Spleen (tissue), 11 donors: ENCODE data around the gene ZNF610. TPM values are rescaled to one million over a fixed set of nuclear protein-coding genes. Genes with fewer than 3 reads are reported as not detected.

Experiments
- DNase-seq: peaks from one replicate; pipeline ENCODE4 v3.0.0-alpha.2; 2020
- H3K27ac ChIP-seq, 8 donors: fragments of 200-600 bp; sonication (generic) in 7 of 8; 1 replicate in 4 of 8; 2 replicates in 4 of 8; pipeline versions ENCODE4 v1.5.0 to v1.8.0; 2016 to 2021; ENCODE audit warnings: inconsistent platforms in 4 of 8, mild to moderate bottlenecking in 4 of 8, moderate library complexity in 1 of 8
- H3K27me3 ChIP-seq, 7 donors: fragments of 200-600 bp; sonication (generic) in 6 of 7; replicated peaks in 1 of 7; 1 replicate in 4 of 7; 2 replicates in 3 of 7; pipeline versions ENCODE4 v1.5.0 to v1.8.0; 2016 to 2021; ENCODE audit warnings: inconsistent platforms in 3 of 7, mild to moderate bottlenecking in 1 of 7
- H3K36me3 ChIP-seq, 6 donors: fragments of 200-600 bp; sonication (generic) in 5 of 6; 1 replicate in 4 of 6; 2 replicates in 2 of 6; pipeline versions ENCODE4 v1.5.0 to v1.8.0; 2016 to 2021; ENCODE audit warnings: inconsistent platforms in 2 of 6
- H3K4me1 ChIP-seq, 6 donors: fragments of 200-600 bp; sonication (generic) in 5 of 6; 1 replicate in 3 of 6; 2 replicates in 3 of 6; pipeline versions ENCODE4 v1.5.0 to v1.8.0; 2016 to 2021; ENCODE audit warnings: inconsistent platforms in 3 of 6
- H3K4me3 ChIP-seq, 8 donors: fragments of 200-600 bp; sonication (generic) in 7 of 8; 1 replicate in 4 of 8; 2 replicates in 4 of 8; pipeline versions ENCODE4 v1.5.0 to v1.8.0; 2016 to 2021; ENCODE audit warnings: inconsistent platforms in 4 of 8, mild to moderate bottlenecking in 4 of 8, moderate library complexity in 2 of 8
- H3K9me3 ChIP-seq, 8 donors: fragments of 200-600 bp; sonication (generic) in 7 of 8; 1 replicate in 4 of 8; 2 replicates in 4 of 8; pipeline versions ENCODE4 v1.5.0 to v1.8.0; 2016 to 2021; ENCODE audit warnings: inconsistent platforms in 4 of 8
- POLR2A ChIP-seq, 3 donors: fragments of 450-650 bp; IDR thresholded peaks; one replicate each; pipeline ENCODE4 v1.5.1; 2017; ENCODE audit warnings: antibody characterized with exemption in 3 of 3, mild to moderate bottlenecking in 1 of 3
- POLR2AphosphoS5 ChIP-seq, 3 donors: sonication (generic); formaldehyde crosslinking; IDR thresholded peaks; one replicate each; pipeline ENCODE4 v1.5.1; 2017; ENCODE audit warnings: antibody characterized with exemption in 3 of 3
- WGBS, 5 donors: extraction: QIAGEN DNeasy Blood & Tissue Kit in 3 of 5; methylation state at CpG; one replicate each; pipeline versions ENCODE4 v1.1.5 to v1.1.7; 2013 to 2018; 5-methylcytosine and 5-hydroxymethylcytosine counted together
- intact Hi-C: fragments of 100-400 bp; cut with DNase I; formaldehyde crosslinking; loops from one replicate; pipeline ENCODE4 v1.15.0; 2023; ENCODE audit warnings: low total_unique reads
- polyA plus RNA-seq, 3 donors: library from polyadenylated mRNA; stranded (reverse); fragments of 200-250 nt; gene quantifications; one replicate each; pipeline ENCODE4 v1.2.1, GENCODE V29; 2013
- total RNA-seq, 7 donors: library from RNA; depleted of rRNA in 3 of 7; stranded (reverse); fragments of >200 nt in 3 of 7; fragmentation: NEBNext Ultra II Directional in 4 of 7; extraction: Animal tissue kit (Norgen Biotek cat#: 25700) in 4 of 7; gene quantifications; one replicate each; pipeline versions ENCODE4 v1.1.0 to v1.2.1, GENCODE V29; 2016 to 2021
- TF ChIP-seq, protein P1 (sequence below), 11 experiments: fragments of 200-600 bp in 7 of 11; fragments of 450-650 bp in 4 of 11; sonication (generic) in 4 of 11; IDR thresholded peaks in 8 of 11; conservative IDR thresholded peaks in 3 of 11; 1 replicate in 7 of 11; 2 replicates in 4 of 11; pipeline versions ENCODE4 v1.4.0 to v1.8.0; 2016 to 2021; ENCODE audit warnings: antibody characterized with exemption in 11 of 11, inconsistent platforms in 4 of 11, mild to moderate bottlenecking in 1 of 11
- donor health status: healthy with polysubstance abuse.
- donor health status: DM: no; HTN: no; CAD: no; lungs with moderate emphysema.
- donor health status: DM: no; HTN: no; CAD: no.
- donor health status: Bipolar disorder and iron deficiency.
- donor health status: healthy.
- donor health status: DM: no; HTN: no; CAD: no.
- donor health status: DM: yes; HTN: yes; CAD: no.

Gene ZNF610
- total and polyA plus RNA-seq, 10 donors = 0.91 to 6.4 (median 2.0) TPM

DNA sequence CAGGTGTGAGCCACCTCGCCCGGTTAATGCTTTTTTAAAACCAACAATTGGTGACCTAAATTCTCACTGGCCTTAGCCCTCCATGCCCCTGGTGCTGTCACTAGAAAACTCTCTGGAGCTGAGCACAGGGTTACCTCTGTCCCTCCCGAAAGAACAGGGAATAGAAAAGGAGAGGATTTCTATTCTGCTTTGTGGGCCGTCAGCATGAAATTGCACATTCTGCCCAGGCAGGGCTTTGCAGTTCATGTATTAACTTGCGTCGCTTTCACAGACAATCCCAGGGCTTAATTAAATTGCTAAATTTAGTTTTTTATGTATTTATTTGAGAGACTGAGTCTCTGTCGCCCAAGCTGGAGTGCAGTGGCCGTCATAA lies 39.7 kb upstream of the ZNF610 start:
- intact Hi-C loops = no loop called here
- H3K9me3 ChIP-seq = peaks cover 0 to 71% (median 50%) of the 10 kb centered on the region in 8 donors
- H3K4me3 ChIP-seq = peak overlapping the region; percentile 53 to 91 (median 72)
- H3K27me3 ChIP-seq = no peaks in the 10 kb centered on the region
- no peak for DNase-seq
- TF ChIP-seq POLR2A (IDR thresholded peaks at IDR 0.05) (no peak), POLR2AphosphoS5 (IDR thresholded peaks at IDR 0.05) (no peak)
- TF ChIP-seq, protein P1, sequence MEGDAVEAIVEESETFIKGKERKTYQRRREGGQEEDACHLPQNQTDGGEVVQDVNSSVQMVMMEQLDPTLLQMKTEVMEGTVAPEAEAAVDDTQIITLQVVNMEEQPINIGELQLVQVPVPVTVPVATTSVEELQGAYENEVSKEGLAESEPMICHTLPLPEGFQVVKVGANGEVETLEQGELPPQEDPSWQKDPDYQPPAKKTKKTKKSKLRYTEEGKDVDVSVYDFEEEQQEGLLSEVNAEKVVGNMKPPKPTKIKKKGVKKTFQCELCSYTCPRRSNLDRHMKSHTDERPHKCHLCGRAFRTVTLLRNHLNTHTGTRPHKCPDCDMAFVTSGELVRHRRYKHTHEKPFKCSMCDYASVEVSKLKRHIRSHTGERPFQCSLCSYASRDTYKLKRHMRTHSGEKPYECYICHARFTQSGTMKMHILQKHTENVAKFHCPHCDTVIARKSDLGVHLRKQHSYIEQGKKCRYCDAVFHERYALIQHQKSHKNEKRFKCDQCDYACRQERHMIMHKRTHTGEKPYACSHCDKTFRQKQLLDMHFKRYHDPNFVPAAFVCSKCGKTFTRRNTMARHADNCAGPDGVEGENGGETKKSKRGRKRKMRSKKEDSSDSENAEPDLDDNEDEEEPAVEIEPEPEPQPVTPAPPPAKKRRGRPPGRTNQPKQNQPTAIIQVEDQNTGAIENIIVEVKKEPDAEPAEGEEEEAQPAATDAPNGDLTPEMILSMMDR (IDR thresholded peaks at IDR 0.05 in 8 of 11, conservative IDR thresholded peaks at IDR 0.05 in 3 of 11) = no peak
- peaks cover 5 to 39% (median 22%) of the 10 kb centered on the region in 6 donors for H3K36me3 ChIP-seq
- 24 to 32% (median 30%) methylated on average over 8 of the region's 8 CpGs for WGBS, 5 donors
- peak overlapping the region; percentile 41 to 98 (median 84) for H3K27ac ChIP-seq
- peaks cover 10 to 30% (median 16%) of the 10 kb centered on the region in 6 donors for H3K4me1 ChIP-seq

DNA sequence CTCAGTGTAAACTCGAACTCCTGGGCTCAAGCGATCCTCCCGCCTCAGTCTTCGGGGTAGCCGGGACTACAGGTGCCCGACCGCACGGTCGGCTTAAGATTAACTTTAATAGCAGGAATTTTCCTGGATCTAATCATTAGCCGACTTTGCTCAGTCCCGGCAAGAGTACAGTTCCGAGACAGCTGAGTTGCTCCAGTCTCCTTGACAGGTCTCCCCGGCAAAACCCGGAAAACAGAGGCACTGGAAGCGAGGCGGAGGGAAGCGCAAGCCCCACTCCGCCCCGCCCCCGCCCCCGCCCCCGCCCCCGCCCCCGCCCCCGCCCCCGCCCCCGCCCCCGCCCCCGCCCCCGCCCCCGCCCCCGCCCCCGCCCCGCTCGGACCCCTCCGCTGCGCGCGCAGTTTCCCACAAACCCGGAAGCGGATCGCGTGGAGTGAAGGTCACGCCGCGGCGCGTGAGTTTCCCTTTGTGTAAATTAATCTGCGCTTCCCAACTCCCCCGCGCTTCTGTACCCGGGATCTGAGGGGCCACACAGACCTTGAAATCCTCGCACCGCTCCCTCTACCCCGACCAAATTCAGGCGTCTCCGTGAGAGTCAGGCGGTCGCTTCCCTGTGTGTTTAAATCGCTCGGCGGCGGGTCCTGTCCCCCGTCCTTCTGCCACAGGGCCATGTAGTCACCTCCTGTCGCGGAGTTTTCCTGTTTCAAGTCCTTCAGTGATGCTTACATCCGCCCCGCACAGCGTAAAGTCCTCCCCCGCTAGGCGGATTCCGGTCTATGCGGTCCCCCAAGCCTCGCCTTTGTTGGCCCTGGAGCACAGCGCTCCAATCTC lies 39.1 kb upstream of the ZNF610 start, which contains the start of gene ZNF480:
Gene ZNF480, plus strand, starts transcription at position 397 of the 828 bp plus-strand sequence. CDS start 3,244 bp downstream, outside the sequence.
- Histone ChIP-seq H3K9me3 (peaks cover 0 to 71% (median 53%) of the 10 kb centered on the region in 8 donors), H3K27me3 (no peaks in the 10 kb centered on the region), H3K4me3 (peak within 1 kb of the TSS; percentile 58 to 91 (median 72)), H3K4me1 (peaks cover 10 to 30% (median 16%) of the 10 kb centered on the region in 6 donors), H3K36me3 (peaks cover 5 to 39% (median 27%) of the 10 kb centered on the region in 6 donors), H3K27ac (peak within 1 kb of the TSS; percentile 89 to 98 (median 94))
- peak; percentile 95 for DNase-seq
- intact Hi-C loops = no loop called here
- 0 to 1% (median 1%) methylated on average over 43 to 57 of the region's 75 CpGs for WGBS, 5 donors
- TF ChIP-seq POLR2AphosphoS5 (IDR thresholded peaks at IDR 0.05) (peak; percentile 90 to 95 (median 91)), POLR2A (IDR thresholded peaks at IDR 0.05) (no peak)
- TF ChIP-seq, protein P1 (IDR thresholded peaks at IDR 0.05 in 8 of 11, conservative IDR thresholded peaks at IDR 0.05 in 3 of 11) = peak in 6 of 11 experiments; percentile 16 to 30 (median 28)

DNA sequence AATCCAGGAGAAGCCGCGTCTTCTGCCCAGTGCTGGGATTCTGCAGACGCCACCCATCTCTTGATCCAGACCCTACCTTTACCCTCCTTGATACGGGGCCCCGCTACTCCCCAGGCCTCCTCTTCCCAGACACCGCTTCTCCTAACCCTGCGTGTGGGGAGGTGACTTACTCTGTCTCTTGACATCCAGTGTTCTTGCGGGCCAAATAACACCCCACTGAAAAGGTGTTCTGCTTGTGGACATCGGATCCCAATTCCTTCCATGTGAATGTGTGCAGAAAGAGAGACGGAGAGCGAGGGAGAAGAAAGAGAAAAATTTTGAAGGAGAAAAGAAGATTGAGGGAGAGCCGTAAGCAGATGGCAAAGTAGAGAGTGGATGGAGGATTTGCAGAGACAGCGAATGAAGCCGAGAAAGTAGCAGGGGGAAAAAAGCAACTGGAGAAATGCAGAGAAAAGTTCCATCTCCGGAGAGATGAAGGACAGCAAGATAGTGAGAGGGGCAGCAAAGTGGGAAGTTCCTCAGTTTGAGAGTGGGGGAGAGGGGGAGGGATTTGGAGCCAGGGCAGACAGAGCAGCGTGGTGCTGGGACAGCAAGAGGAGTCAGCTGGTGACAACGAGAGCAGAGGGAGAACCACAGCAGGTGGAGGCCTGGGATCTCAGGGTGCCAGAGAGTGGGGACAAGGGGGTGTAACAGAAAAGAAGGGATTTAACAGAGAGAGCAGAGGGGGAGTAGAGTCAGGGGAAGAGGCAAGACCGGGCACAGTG lies 38.3 kb upstream of the ZNF610 start:
- Histone ChIP-seq H3K27ac (peak overlapping the region; percentile 89 to 98 (median 94)), H3K4me1 (peaks cover 10 to 30% (median 16%) of the 10 kb centered on the region in 6 donors), H3K27me3 (no peaks in the 10 kb centered on the region), H3K9me3 (peaks cover 0 to 71% (median 52%) of the 10 kb centered on the region in 8 donors), H3K36me3 (peaks cover 5 to 42% (median 35%) of the 10 kb centered on the region in 6 donors), H3K4me3 (peak overlapping the region; percentile 53 to 91 (median 69))
- no peak for DNase-seq
- 17 to 21% (median 19%) methylated on average over 17 to 18 of the region's 18 CpGs for WGBS, 5 donors
- intact Hi-C loops = no loop called here
- TF ChIP-seq, protein P1 (IDR thresholded peaks at IDR 0.05 in 8 of 11, conservative IDR thresholded peaks at IDR 0.05 in 3 of 11) = no peak
- TF ChIP-seq POLR2AphosphoS5 (IDR thresholded peaks at IDR 0.05) = no peak
- TF ChIP-seq POLR2A (IDR thresholded peaks at IDR 0.05) = no peak
